GM18873 (cell line): ENCODE measurements around the gene MYO19.
"Not testable (repeated sequence)": the region's sequence is repeated elsewhere in the genome, so short reads cannot be mapped to it uniquely, and the experiment has no call there.

Experiments
- ATAC-seq: cut with Tn5 transposase; IDR thresholded peaks from one replicate; pipeline ENCODE4 v1.9.1; 2021; ENCODE audit warnings: mild to moderate bottlenecking, moderate library complexity, moderate number of reproducible peaks; ENCODE audit not compliant: unreplicated experiment, low FRiP score

Gene MYO19

DNA sequence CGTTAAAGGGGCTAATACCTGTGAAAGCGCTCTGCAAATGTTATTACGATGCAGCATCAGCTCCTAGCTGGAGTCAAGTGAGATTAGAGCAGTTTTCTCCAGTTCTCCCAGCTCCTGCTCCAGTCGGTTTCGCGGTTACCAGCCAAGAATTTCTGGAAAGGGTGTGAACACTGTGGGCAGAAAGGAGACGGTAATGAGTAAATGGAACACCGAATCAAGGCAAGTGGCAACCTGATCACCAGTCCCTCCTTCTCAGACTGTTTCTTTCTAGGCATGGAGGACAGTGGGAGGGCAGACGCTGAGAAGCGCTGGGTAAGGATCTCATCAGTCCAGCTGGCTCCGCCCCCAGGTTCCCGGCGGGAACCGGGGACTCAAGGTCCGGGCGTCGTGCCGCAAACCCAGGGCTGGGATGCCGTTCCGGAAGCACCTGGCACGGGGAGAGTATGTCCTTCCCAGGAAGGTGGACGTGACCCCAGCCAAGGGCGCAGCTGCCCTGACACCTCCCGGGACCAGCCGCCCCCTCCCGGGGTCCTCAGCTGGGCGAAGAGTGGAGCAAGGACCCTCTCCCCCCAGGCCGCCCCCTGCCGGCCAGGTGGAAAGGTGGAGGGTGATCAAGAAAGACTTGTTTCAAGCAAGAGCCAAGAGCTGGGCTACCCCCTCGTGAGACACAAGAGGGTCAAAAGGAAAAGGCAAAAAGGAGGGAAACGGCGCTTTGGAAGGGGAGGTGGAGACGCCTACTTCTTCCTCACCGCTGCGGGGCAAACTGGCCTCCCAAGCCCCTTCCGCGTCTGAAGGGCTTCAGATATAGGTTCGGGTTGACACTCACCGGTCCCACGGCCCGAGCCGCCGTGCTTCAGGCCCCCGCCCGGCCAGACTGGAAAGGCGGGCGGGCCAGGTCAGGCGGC, 481 bp downstream of the MYO19 start:
- ATAC-seq: no peak

DNA sequence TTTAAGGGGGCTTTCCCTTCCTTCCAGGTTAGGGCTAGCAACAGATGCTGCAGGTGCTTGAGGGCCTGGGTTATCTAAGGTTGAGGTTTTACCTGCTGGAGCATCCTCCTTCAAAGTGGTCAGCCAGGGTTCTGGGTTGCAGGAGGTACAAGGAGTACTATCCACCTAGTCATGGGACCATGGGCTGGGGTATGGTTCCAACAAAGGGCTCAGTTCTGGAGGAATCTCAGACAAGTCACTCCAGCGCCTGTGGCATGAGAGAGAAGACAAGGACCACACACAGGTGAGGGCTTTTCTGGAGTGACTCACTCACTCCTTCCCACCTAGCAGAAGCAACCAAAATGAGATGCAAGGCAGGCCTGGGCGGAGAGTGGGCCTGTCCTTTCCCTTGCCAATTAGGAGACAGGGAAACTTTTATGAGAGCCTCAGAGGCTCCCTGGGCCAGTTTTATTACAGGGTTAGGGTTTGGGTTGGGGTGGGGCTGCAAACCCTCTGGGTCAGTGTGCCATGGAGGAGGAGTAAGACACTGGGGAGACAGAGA, 2.2 kb downstream of the MYO19 start:
- no peak for ATAC-seq

GRCh38 chr17:36529121-36529520, 5.5 kb downstream of the MYO19 start:
- no peak for ATAC-seq

DNA sequence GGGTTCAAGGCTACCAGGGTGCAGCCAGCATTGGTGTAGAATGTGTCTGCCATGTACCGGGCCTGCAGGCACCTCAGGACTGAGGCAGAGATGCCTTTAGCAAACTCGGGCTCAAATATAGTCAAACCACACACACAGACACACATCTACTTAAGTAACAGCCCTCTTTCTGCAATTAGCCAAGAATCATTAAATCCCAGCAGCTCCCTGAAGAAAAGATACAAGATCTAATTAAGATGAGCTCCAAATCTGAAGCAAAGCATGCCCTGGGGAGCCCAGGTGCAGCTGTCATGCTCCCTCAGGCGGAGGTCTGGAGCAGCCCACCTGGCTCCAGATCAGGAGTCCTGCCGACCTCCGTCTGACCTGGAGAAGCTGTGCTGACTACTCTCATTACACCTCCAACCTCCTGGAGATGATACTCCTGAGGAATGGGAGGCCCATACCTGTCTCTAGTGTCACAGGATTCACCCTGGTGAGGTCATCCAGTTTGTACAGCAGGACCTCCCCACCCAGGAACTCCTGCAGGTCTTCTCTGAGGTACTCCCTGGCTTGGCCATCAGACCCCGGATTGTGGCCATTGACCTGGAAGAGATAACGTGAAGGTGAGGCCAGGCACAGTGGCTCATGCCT, 6.9 kb downstream of the MYO19 start:
- ATAC-seq: no peak

- ATAC-seq: no peak
Measured at GRCh38 chr17:36525888-36526287, 8.8 kb downstream of the MYO19 start.

- no peak for ATAC-seq
Measured at GRCh38 chr17:36525113-36525512, 9.6 kb downstream of the MYO19 start.

DNA sequence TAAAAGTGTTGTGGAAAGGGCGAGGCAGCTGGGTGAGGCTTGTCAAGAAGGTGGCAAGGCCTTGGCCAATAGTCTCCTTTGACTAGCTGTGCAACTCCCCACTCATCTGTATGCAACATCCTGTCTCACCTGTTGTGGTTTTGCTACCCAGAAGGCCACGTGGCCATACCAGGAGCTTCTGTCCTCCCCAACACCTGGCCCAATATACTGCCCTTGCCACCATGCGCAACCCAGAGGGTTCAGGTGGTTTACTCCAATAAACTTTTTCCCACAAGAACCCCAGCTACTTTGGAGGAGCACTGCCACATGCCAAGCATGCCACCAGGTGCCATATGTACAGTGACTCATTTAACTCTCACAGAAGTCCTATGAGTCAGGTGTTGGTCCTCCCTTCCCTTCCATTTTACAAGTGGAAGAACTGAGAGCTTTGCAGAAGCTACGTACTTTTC, 10.2 kb downstream of the MYO19 start:
- ATAC-seq: no peak

GRCh38 chr17:36523113-36523512, 11.6 kb downstream of the MYO19 start:
- ATAC-seq: no peak

- ATAC-seq: no peak
Measured at GRCh38 chr17:36515837-36516236, 18.8 kb downstream of the MYO19 start.

GRCh38 chr17:36514856-36515255, 19.8 kb downstream of the MYO19 start:
- ATAC-seq: no peak

GRCh38 chr17:36512641-36513040, 22.0 kb downstream of the MYO19 start:
- ATAC-seq: no peak

DNA sequence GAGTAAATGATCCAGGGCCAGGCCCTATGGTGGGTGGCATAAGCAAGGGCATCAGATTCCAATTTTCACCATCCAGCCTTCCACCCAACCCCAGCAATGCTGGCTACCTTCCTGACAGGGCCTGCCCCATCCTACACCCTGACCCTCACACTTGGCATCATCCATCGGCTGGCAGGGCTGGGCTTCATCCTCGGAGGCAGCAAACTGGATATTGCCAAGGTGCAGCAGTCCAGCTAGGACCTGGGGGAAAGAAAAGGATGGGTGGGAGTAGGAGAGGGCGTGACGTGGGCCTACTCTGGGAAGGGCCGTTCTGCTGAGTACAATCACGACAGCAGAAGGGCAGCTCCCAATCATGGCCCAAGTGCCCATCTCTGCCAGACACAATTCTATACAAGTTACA, 23.5 kb downstream of the MYO19 start:
- ATAC-seq: no peak

GRCh38 chr17:36510636-36511035, 24.0 kb downstream of the MYO19 start:
- ATAC-seq: no peak

GRCh38 chr17:36509272-36509985, 25.2 kb downstream of the MYO19 start:
- no peak for ATAC-seq

DNA sequence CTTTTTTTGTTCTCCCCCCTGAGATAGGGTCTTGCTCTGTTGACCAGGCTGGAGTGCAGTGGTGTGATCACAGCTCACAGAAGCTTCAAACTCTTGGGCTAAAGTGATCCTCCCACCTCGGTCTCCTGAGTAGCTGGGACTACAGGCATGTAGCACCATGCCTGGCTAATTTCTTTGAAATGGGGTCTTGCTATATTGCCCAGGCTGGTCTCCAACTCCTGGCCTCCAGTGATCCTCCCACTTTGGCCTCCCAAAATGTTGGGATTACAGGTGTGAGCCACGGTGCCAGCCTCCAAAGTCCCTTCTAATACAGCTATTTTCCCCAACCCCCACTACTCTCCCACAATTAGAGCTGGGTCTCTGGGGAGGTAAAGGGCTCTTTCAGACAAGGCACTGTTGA, 26.2 kb downstream of the MYO19 start:
- not testable (repeated sequence) for ATAC-seq

- no peak for ATAC-seq
Measured at GRCh38 chr17:36507266-36507665, 27.4 kb downstream of the MYO19 start.

DNA sequence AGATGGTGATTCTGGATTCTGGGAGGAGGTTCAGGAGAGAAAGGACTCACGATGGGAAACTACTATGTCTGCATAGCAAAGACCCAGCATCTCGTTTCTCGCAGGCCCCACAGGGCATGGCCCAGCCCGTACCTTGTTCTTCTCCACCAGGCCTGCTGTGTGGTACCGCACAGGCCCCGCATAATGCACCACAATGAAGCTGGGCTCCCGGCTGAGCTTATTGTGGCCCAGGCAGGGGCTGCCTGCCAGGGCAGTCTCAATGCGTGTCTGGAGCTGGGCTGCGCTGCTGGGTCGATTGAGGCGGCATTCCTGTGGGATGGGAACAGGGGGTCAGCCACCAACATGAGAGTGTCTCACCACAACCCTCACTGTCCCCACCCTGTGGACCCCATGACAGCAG, 27.8 kb downstream of the MYO19 start:
- ATAC-seq: no peak

GRCh38 chr17:36506249-36506826, 28.3 kb downstream of the MYO19 start:
- ATAC-seq: no peak

GRCh38 chr17:36505171-36505570, 29.5 kb downstream of the MYO19 start:
- ATAC-seq: no peak

- ATAC-seq: no peak
Measured at GRCh38 chr17:36504156-36504545, 30.5 kb downstream of the MYO19 start.
